Stimulated activated CD8-positive, alpha-beta memory T cell treated with anti-CD3 and anti-CD28 coated beads, Interleukin-12 subunit alpha, Interleukin-12 subunit beta, amount 100 ng/mL, for 1 hour (primary cell): Measurements from ENCODE around the gene NT5C1A.

ENCODE experiments used
- DNase-seq: peaks from one replicate; pipeline ENCODE4 v3.0.0-alpha.2; 2020; ENCODE audit warnings: low read depth

The NT5C1A gene

GRCh38 chr1:39637361-39637760 is 34.5 kb downstream of the NT5C1A start:
- DNase-seq, result no peak

DNA sequence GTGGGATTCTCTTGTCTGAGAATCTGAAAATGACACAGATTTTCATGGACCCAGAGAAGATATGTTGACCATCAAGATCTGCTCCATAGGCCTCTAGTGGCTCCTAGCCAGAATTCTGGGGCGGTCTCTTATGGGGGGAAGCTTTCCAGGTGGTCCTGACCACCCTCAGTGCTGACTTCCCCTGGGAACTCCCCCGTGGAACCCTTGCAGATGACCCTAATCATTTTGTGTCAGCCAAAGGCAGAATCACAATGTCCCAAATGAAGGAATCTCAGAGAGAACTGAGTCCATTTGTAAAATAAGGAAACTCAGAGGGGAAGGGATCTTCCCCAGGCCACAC is 36.1 kb downstream of the NT5C1A start:
- DNase-seq, result no peak

DNA sequence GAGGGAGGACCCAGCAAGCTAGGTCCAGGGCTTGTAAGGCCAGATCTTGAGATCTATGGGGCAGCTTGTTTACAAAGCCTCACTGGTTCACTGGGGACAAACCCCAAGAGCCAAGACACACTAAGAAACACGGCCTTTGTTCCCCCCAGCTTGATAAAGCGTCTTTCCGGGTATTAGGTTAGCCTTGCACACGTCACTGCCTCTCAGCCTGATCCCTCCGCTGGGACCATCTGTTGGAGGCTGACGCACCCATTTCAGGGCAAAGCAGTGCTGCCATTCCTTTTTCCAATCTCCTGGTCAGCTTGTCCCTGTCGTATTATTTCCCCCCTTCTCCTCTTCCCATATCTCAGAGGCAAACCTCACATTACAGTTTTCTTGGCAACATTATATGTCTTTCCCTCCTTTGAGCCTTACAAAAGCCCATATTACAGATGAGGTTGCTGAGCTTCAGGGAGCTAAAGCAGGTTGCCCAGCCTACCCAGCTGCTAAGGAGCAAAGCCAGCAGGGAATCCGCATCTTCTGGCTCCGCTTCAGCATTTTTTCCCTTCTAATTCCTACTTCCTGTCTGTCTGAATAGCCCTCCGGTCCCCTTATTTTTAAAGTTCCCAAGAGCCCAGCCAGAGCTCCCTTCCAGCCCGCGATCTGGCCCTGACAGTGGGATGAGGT is 36.6 kb downstream of the NT5C1A start:
- DNase-seq, result no peak

GRCh38 chr1:39633422-39633821 is 38.5 kb downstream of the NT5C1A start:
- no peak for DNase-seq

- DNase-seq, result no peak
These were observed 39.1 kb downstream of the NT5C1A start for GRCh38 chr1:39632682-39633417.

DNA sequence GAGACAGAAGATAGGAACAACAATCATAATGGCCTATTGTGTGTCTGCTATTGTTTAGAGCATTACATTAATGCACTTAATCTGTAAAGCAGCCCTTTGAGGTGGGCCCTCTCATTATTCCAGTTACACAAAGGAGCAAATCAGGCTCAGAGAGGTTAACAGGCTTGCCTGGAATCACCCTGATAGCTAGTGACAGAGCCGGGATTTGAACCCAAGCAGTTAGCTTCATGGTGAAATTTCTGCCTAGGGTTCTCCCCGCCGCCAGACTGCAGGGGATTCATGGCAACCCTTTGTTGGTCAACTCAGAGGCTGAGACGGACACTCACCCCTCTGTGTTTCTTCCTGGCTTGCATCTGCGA is 39.6 kb downstream of the NT5C1A start:
- DNase-seq, result no peak

- no peak for DNase-seq
These were observed 40.3 kb downstream of the NT5C1A start for GRCh38 chr1:39631361-39632322.

GRCh38 chr1:39628807-39629350 is 43.0 kb downstream of the NT5C1A start:
- DNase-seq, result no peak

GRCh38 chr1:39626646-39627045 is 45.3 kb downstream of the NT5C1A start:
- no peak for DNase-seq

DNA sequence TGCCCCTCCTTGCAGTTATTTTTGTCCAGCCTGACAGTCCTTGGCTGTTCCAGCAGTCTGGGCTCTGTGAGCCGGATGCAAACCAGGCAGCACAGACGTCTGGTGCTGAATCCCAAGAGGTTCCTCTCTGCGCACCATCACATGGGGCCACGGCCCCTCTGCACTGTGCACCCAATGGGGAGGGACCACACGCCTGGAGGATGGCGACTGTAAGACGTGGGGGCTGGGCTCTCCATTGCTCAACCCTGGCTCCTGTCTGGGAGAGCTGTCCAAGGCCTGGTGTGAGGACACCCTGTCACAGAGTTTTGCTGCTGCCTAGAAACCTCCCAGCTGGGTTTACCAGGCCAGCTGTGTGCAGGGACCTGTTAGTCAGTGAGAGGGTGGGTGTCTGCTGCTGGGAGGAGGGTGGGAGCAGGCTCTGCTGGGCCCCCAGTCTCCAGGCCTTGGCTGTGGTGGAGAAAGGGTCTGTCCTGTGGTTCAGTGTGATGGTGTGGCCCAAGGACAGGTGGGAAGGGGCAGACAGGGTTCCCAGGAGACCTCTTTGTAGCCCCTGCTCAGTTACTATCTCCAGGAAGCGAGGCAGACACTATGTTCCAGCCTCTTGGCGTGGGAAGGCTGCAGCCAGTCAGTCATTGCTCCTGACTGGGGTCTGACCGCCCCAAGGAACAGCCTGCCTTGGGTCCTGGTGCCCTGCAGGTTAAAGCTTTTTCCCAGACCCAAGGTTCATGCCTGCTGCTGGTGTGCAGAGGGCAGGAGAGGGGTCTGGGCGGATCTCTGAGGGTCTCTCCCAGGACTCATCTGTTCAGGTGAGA is 46.2 kb downstream of the NT5C1A start:
- DNase-seq, result no peak

DNA sequence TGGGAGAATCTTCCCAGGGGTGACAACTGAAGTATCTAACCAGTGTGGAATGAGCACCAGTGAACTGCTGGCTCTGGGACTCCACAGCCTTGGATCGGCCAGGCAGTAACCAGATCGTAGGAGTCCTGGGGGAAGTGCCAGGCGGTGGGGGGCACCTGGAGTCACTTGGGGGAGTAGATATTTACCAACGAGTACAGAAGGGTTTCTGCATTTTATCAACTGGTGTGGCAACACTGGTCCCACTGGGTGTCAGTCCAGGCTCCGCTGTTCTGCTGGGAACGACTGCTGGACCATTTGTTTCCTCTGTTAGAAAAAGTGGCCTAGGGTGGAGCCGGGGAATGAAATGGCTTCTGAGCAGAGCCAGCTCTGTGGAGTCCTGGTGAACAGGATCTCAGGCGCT is 46.9 kb downstream of the NT5C1A start:
- DNase-seq, result no peak

- DNase-seq, result no peak
These were observed 48.9 kb downstream of the NT5C1A start for GRCh38 chr1:39623053-39623452.

DNA sequence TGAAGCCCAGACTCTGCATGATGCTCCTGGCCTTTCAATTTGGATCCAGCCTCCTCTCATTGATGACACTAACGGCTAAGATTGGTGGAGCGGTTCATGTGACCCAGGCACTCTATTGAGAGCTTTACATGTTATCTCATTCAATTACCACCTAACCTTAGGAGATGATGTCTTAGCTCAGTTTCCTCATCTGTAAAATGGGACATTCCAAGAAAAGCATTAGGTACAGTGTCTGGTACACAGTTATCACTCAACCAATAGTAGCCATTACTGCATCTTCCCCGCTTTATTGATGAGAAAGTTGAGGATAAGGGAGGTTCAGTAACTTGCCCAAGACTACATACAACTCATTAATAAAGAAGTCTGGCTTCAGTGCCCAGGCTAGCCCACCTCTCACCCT is 49.5 kb downstream of the NT5C1A start:
- no peak for DNase-seq

- no peak for DNase-seq
These were observed 51.2 kb downstream of the NT5C1A start for GRCh38 chr1:39620659-39621165.

DNA sequence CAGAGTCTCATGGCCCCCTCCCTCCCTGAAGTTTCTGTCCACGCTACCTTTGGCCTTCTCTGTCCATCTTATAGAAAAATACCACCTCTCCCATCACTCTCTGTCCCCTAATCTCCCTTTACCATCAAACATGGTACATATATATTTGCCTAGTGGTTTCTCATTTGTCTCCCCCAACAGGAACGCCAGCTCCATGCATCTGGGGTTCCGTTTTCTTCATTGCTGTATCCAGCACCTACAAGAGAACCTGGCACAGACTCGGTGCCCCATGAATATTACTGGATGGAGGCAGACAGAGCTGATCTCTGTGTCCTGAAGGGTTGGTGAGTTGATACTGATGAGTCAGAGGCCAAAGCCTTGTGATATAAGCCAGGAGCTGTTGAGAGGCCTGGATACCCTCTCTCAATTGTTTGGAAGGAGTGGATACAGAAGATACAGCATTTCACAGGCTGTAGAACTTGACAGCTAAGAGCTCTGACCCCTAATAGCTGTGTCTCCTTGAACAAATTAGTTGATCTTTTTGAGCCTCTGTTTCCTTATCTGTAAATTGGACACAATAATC is 54.3 kb downstream of the NT5C1A start:
- no peak for DNase-seq

DNA sequence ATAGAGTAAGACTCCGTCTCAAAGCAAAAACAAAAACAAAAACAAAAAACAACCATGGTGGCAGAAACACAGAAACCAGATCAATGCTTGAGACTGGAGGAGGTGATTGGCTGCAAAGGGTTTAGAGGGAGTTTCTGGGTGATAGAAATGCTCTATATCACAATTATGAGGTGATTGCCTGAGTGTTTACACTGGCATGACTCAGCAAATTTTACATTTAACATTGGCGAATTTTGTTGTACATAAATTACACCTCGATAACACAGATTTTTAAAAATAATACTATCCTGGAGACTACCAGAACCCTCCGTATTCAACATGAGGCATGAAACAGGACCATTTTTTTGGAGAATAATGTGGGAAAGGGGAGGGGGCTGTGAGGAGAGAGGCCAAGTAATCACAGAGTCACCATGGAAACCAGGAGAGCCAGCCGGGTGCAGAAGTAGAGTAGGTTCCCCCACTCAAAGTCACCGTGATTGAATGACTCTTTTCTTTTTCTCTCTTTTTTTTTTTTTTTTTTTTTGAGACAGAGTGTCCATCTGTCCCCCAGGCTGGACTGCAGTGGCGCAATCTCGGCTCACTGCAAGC is 56.7 kb downstream of the NT5C1A start:
- DNase-seq, result no peak

DNA sequence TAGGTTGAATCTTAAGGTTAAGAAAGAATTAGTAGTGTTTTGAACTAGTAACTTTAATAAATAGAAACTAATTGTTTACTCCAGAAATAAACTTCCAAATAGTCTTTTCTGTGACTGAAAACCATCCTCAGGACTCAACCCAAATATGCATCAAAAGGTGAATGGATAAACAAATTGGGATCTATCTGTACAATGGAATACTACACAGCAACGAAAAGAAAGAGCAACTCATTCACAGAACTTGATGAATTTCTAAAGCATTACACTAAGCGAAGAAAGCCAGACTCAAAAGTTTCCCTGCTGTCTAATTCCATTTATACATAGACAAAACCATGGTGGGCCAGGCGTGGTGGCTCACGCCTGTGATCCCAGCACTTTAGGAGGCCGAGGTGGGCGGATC is 57.4 kb downstream of the NT5C1A start:
- no peak for DNase-seq

DNA sequence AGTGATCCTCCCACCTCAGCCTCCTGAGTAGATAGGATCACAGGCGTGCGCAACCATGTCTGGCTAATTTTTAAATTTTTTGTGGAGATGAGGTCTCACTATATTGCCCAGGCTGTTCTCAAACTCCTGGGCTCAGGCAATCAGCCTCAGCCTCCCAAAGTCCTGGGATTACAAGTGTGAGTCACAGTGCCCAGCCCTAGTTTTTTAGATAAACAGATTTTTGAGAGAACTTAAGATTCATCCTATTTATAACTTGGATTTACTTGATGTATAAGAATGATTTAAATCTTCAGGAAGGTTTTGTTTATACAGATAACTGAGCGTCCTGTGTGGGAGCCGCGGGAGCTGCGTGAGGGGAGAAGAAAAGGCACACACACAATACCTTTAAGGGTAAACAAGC is 58.7 kb downstream of the NT5C1A start:
- no peak for DNase-seq

DNA sequence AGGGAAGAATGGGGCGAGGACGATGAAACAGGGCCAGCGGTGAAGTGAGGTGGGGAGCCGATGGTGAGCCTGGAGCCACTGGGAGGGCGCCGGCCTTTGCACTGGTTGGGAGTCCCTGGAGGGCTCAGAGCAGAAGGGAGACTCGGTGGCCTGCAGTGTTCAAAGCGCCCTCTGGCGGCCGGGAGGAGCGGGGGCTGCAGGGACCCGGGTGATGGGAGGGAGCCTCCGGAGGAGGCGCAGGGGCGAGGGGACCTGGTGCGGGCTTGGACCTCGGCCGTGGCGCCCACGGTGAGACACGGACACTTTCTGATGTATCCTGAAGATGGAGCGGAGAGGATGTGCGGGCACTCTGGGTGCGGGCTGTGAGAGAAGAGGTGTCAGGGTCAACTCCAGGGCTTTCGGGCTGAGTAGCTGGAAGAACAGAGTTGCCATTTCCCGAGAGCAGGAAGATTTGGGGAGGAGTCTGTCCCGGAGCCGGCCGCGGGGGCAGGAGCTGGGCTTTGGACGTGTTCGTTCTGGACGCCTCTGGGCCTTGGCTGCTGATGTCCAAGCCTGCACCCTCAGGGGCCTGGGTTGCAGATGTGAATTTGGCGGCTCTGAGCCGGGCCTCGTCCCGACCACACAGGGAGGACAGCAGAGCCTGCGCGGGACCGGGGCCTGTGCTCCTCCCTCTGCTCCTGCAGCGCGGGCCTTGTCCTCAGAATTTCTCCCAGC is 62.1 kb downstream of the NT5C1A start:
- DNase-seq, result peak; percentile 71
